Panc1 (cell line): ENCODE results near the gene UBE2Q1. TPM values are rescaled to one million over a fixed set of nuclear protein-coding genes. Genes with fewer than 3 reads are reported as not detected.

ENCODE experiments used
- ATAC-seq: fragments of 200-7000 bp; cut with Tn5 transposase; 2 replicates; pipeline ENCODE4 v1.9.1; 2020; ENCODE audit warnings: mild to moderate bottlenecking, moderate library complexity
- BruUV-seq: library from RNA; stranded (reverse); fragments of 400-500 nt; replicated peaks from 2 replicates; lab custom pipeline; 2021; lab: Mats Ljungman, UMichigan
- CTCF ChIA-PET: fragments of 300-600 bp; sonication (Branson Sonifier 250); formaldehyde crosslinking; loops from one replicate; lab custom pipeline; 2022; ENCODE audit warnings: antibody characterized with exemption; lab: Charles Lee
- POLR2A ChIA-PET: fragments of 300-600 bp; sonication (Branson Sonifier 250); formaldehyde crosslinking; loops from one replicate; lab custom pipeline; 2022; ENCODE audit warnings: antibody characterized with exemption; lab: Charles Lee
- DNase-seq: peaks from one replicate; pipeline ENCODE4 v3.0.0-alpha.2; 2010; ENCODE audit warnings: low read depth, low spot score
- H3K27ac ChIP-seq: 2 replicates; pipeline ENCODE4 v1.5.1; 2011; ENCODE audit warnings: mild to moderate bottlenecking, low read length, inconsistent platforms
- H3K27me3 ChIP-seq: fragments of 200-500 bp; sonication (Bioruptor generic); 2 replicates; pipeline ENCODE4 v1.6.0; 2014; ENCODE audit warnings: low read length, inconsistent platforms; ENCODE audit not compliant: control insufficient read depth, insufficient read depth
- H3K36me3 ChIP-seq: fragments of 200-500 bp; sonication (Bioruptor generic); 2 replicates; pipeline ENCODE4 v1.5.1; 2014; ENCODE audit warnings: inconsistent platforms, mild to moderate bottlenecking, low read length, moderate library complexity; ENCODE audit not compliant: control insufficient read depth, insufficient read depth
- H3K4me1 ChIP-seq: 2 replicates; pipeline ENCODE4 v1.5.1; 2011; ENCODE audit warnings: inconsistent platforms, mild to moderate bottlenecking, low read length, moderate library complexity; ENCODE audit not compliant: control insufficient read depth, insufficient read depth
- H3K4me3 ChIP-seq, 2 experiments: 2 replicates each; pipeline ENCODE4 v1.5.1; 2011 to 2012; ENCODE audit warnings: low read depth in 2 of 2, low read length in 2 of 2, mild to moderate bottlenecking in 2 of 2, inconsistent platforms in 1 of 2, moderate library complexity in 1 of 2
- H3K9me3 ChIP-seq: fragments of 200-500 bp; sonication (Bioruptor generic); 2 replicates; pipeline ENCODE4 v1.5.1; 2014; ENCODE audit warnings: low read depth, mild to moderate bottlenecking, inconsistent platforms, low read length, moderate library complexity; ENCODE audit not compliant: control insufficient read depth, insufficient read depth
- CTCF ChIP-seq: fragments of 450-650 bp; IDR thresholded peaks from 2 replicates; pipeline ENCODE4 v1.5.1; 2017; ENCODE audit warnings: mild to moderate bottlenecking
- POLR2AphosphoS5 ChIP-seq: IDR thresholded peaks from 2 replicates; pipeline ENCODE4 v1.6.1; 2012; ENCODE audit warnings: mild to moderate bottlenecking, low read depth, low read length, moderate library complexity
- REST ChIP-seq, 2 experiments: IDR thresholded peaks; 2 replicates each; pipeline ENCODE4 v1.6.1; 2011 to 2012; ENCODE audit warnings: low read depth in 2 of 2, control low read depth in 1 of 2, low read length in 1 of 2, mild to moderate bottlenecking in 1 of 2, moderate library complexity in 1 of 2; ENCODE audit not compliant: insufficient read depth in 1 of 2
- SIN3A ChIP-seq: IDR thresholded peaks from 2 replicates; pipeline ENCODE4 v1.6.1; 2012; ENCODE audit warnings: low read depth, mild to moderate bottlenecking, low read length, moderate library complexity, borderline replicate concordance; ENCODE audit not compliant: insufficient read depth
- TCF7L2 ChIP-seq: IDR thresholded peaks from 2 replicates; pipeline ENCODE4 v1.6.1; 2011; ENCODE audit warnings: mild to moderate bottlenecking, low read depth, low read length, inconsistent platforms
- in situ Hi-C: cut with HindIII; loops from 2 replicates; pipeline ENCODE4 v1.10.0; 2016; ENCODE audit warnings: low sequenced_read_pairs, low pct_unique_long_range_greater_than_20kb
- intact Hi-C: fragments of 100-400 bp; cut with micrococcal nuclease; formaldehyde crosslinking; loops from one replicate; pipeline ENCODE4 v1.10.0; 2022; ENCODE audit not compliant: unreplicated experiment
- total RNA-seq: library from RNA; stranded (reverse); gene quantifications from one replicate; pipeline ENCODE4 v1.2.1, GENCODE V29; 2021; ENCODE audit not compliant: unreplicated experiment

Gene UBE2Q1
- total RNA-seq, 1 experiment from 2014 or later = 96.0 TPM

- H3K27me3 ChIP-seq = peaks cover 2% of the 10 kb centered on the region; the same call in 1 of the 2 replicates
- H3K4me1 ChIP-seq = no peaks in the 10 kb centered on the region
- no TSS peak for BruUV-seq
- ATAC-seq (no peak), DNase-seq (no peak)
- in situ Hi-C loops = no loop called here
- no peaks in the 10 kb centered on the region for H3K36me3 ChIP-seq
- H3K9me3 ChIP-seq = no peaks in the 10 kb centered on the region
- H3K27ac ChIP-seq = no peak overlapping the region
- POLR2A ChIA-PET = no interaction called here
- CTCF ChIA-PET = no interaction called here
- TF ChIP-seq POLR2AphosphoS5 (no peak), REST (IDR thresholded peaks at IDR 0.05; ENCODE audit: insufficient read depth in 1 of 2, low read depth in 2 of 2, low read length in 1 of 2) (no peak), TCF7L2 (no peak), SIN3A (no peak), CTCF (no peak)
- intact Hi-C loops = no loop called here
- no peak overlapping the region for H3K4me3 ChIP-seq
These were observed 45.7 kb downstream of the UBE2Q1 start for GRCh38 chr1:154512760-154513159.

- TF ChIP-seq REST (IDR thresholded peaks at IDR 0.05; ENCODE audit: insufficient read depth in 1 of 2, low read depth in 2 of 2, low read length in 1 of 2) (no peak), CTCF (no peak), POLR2AphosphoS5 (no peak), SIN3A (no peak), TCF7L2 (no peak)
- ChIA-PET POLR2A (no interaction called here), CTCF (no interaction called here)
- Histone ChIP-seq H3K27me3 (peaks cover 25% of the 10 kb centered on the region), H3K4me3 (no peak overlapping the region), H3K9me3 (no peaks in the 10 kb centered on the region), H3K36me3 (no peaks in the 10 kb centered on the region), H3K4me1 (no peaks in the 10 kb centered on the region), H3K27ac (no peak overlapping the region)
- no peak for DNase-seq
- in situ Hi-C loops = no loop called here
- intact Hi-C loops = no loop called here
- no peak for ATAC-seq
- no TSS peak for BruUV-seq
These were observed 54.6 kb downstream of the UBE2Q1 start for GRCh38 chr1:154503898-154504297.
